BLaER1 (cell line): ENCODE measurements around the gene SSR4.

Experiments used
- H3K27ac ChIP-seq: shearing (Covaris generic); formaldehyde crosslinking; 2 replicates; pipeline ENCODE4 v1.8.1; 2022
- H3K27me3 ChIP-seq: shearing (Covaris generic); formaldehyde crosslinking; 2 replicates; pipeline ENCODE4 v1.8.1; 2022
- H3K36me3 ChIP-seq: shearing (Covaris generic); formaldehyde crosslinking; 2 replicates; pipeline ENCODE4 v1.8.1; 2022
- H3K4me1 ChIP-seq: shearing (Covaris generic); formaldehyde crosslinking; 2 replicates; pipeline ENCODE4 v1.8.1; 2022
- H3K4me2 ChIP-seq: shearing (Covaris generic); formaldehyde crosslinking; 2 replicates; pipeline ENCODE4 v1.8.1; 2022
- H3K4me3 ChIP-seq: shearing (Covaris generic); formaldehyde crosslinking; 2 replicates; pipeline ENCODE4 v1.8.1; 2022
- H3K9ac ChIP-seq: shearing (Covaris generic); formaldehyde crosslinking; 2 replicates; pipeline ENCODE4 v1.8.1; 2022
- H3K9me3 ChIP-seq: shearing (Covaris generic); formaldehyde crosslinking; 2 replicates; pipeline ENCODE4 v1.8.1; 2022
- H4K20me1 ChIP-seq: shearing (Covaris generic); formaldehyde crosslinking; 2 replicates; pipeline ENCODE4 v1.8.1; 2022
- Cebpa-rat ChIP-seq: shearing (Covaris generic); IDR thresholded peaks from 2 replicates; pipeline ENCODE4 v1.8.1; 2022

Gene SSR4

DNA sequence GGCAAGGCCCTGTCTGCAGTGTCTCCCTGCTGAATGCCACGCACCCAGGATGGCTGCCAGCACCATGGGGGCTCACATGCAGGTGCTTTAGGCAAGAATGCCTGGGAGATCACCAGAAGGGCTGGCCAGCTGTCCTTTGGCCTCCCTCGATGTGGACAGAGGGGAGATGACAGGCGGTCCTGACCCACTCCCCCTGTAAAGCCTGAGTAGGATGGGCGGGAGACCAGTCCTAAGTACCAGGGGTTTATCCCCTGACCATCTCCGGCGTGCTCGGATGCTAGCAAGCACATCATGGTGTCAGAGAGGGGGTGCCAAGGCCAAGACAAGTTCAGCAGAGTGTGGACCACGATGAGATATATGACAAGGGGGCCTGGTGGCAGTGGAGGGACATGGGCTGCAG, 30.6 kb downstream of the SSR4 start:
- Histone ChIP-seq H3K27ac (no peak overlapping the region), H3K36me3 (no peaks in the 10 kb centered on the region), H3K4me2 (no peak overlapping the region), H4K20me1 (peaks cover 8% of the 10 kb centered on the region; the same call in 1 of the 2 replicates), H3K4me3 (no peak overlapping the region), H3K9me3 (peaks cover 21% of the 10 kb centered on the region), H3K9ac (no peak overlapping the region), H3K27me3 (peaks cover 85% of the 10 kb centered on the region), H3K4me1 (peaks cover 26% of the 10 kb centered on the region)
- no peak for TF ChIP-seq Cebpa-rat

DNA sequence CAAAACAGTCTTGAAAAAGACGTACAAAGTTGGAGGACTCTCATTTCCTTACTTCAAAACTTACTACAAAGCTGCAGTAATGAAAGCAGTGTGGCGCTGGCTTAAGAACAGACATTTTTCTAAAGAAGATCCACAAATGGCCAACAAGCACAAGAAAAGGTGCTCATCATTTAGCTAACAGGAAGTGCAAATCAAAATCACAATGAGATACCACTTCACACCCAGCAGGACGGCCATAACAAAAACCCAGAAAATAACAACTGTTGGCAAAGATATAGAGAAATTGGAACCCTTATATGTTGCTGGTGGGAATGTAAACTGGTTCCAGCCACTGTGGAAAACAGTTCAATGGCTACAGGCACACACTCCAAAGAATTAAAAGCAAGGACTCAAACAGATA, 32.5 kb downstream of the SSR4 start:
- Histone ChIP-seq H3K4me3 (no peak overlapping the region), H3K9ac (no peak overlapping the region), H3K27ac (no peak overlapping the region), H3K4me2 (no peak overlapping the region), H3K9me3 (peaks cover 34% of the 10 kb centered on the region), H3K27me3 (peaks cover 91% of the 10 kb centered on the region), H4K20me1 (peaks cover 8% of the 10 kb centered on the region; the same call in 1 of the 2 replicates), H3K36me3 (no peaks in the 10 kb centered on the region), H3K4me1 (peaks cover 11% of the 10 kb centered on the region; the same call in 1 of the 2 replicates)
- no peak for TF ChIP-seq Cebpa-rat

DNA sequence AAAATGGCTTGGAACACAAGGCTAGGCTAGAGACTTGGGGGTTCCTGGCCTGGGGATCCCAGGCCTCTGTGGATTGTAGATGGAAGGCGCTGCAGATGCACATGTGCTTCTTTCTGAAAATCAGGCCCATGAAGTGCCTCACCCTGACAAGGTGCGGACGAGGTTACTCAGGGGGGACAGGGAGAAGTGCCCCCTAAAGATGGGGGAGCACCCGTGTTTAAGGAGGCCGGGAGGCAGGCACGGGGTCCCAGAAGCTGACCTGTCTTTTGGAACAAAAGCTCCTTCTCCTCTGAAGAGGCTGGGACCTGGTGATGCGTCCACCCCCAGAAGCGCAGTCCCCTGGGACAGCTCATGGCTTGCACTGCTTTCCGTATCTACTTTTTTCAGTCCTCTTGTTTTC, 33.4 kb downstream of the SSR4 start:
- H4K20me1 ChIP-seq, result peaks cover 8% of the 10 kb centered on the region; the same call in 1 of the 2 replicates
- no peak overlapping the region for H3K4me3 ChIP-seq
- H3K27ac ChIP-seq, result no peak overlapping the region
- no peak overlapping the region for H3K9ac ChIP-seq
- peaks cover 92% of the 10 kb centered on the region for H3K27me3 ChIP-seq
- H3K9me3 ChIP-seq, result peaks cover 36% of the 10 kb centered on the region
- 0 out of 2 replicates have a peak, but pooled peaks cover 6% of the 10 kb centered on the region for H3K4me1 ChIP-seq
- H3K36me3 ChIP-seq, result no peaks in the 10 kb centered on the region
- no peak overlapping the region for H3K4me2 ChIP-seq
- TF ChIP-seq Cebpa-rat, result no peak

DNA sequence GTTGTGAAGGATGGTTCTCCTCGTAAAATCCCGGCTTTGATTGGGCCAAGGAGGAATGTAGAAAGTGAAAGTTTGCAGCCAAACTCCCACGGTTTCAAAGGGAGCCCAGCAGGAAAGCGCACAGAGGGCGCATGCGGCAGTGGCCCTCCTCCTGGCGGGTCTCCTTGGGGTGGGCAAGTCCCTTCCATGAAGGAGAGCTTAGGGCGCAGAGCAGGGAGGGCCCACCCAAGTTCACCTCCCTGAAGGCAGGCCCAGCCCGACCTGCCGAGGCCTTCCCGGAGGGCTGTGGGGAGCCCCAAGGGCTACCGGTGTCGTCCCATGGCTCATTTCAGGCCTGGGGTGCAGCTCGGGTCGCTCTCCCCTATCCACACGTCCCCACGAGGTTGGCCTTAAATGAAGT, 33.8 kb downstream of the SSR4 start:
- Histone ChIP-seq H3K27ac (no peak overlapping the region), H3K27me3 (peaks cover 96% of the 10 kb centered on the region), H3K36me3 (no peaks in the 10 kb centered on the region), H3K9ac (no peak overlapping the region), H3K4me1 (0 out of 2 replicates have a peak, but pooled peaks cover 6% of the 10 kb centered on the region), H4K20me1 (peaks cover 8% of the 10 kb centered on the region; the same call in 1 of the 2 replicates), H3K4me2 (no peak overlapping the region), H3K9me3 (peaks cover 38% of the 10 kb centered on the region), H3K4me3 (no peak overlapping the region)
- TF ChIP-seq Cebpa-rat, result no peak

DNA sequence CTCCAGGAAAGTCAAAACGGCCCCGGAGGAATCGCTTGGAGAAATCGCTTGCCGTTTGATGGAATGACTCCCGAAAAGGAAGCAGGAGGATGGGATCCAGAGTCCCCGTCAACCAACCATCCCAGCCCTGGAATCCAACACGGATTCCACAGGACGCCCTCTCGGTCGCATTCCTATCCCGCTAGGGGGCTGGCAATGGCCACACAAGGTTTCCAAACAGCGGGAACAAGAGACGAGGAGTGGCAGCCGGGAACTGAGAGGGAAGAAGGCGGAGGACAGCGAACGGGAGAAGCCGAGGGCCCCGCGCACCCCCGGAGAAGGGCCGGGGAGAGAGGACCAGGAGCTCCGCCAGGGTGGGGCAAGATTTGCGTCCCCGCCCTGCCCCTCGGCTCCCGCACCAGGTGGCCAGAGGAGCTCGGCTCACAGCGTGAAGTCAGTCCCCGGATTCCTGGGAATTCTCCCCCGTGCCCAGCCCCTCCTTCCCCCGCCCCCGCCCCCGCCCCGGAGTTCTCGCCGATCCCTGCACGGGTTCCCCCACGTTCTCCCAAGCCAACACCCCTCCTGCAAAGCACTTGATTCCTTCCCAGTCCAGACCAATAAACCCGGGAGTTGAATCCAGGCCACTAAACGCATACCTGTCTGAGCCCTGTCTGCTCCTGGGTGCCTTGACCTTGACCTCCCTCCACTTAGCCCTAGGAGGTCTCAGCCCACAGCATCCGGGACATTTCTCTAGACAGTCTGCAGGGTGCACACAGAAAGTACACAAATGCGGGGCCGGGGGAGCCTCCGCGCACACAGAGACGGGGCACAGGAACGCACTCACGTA, 34.5 kb downstream of the SSR4 start:
- H4K20me1 ChIP-seq, result peaks cover 8% of the 10 kb centered on the region; the same call in 1 of the 2 replicates
- no peaks in the 10 kb centered on the region for H3K36me3 ChIP-seq
- TF ChIP-seq Cebpa-rat, result no peak
- H3K27ac ChIP-seq, result no peak overlapping the region
- H3K4me1 ChIP-seq, result 0 out of 2 replicates have a peak, but pooled peaks cover 6% of the 10 kb centered on the region
- no peak overlapping the region for H3K9ac ChIP-seq
- H3K4me2 ChIP-seq, result peak overlapping the region; percentile 67; the same call in 1 of the 2 replicates
- peaks cover 95% of the 10 kb centered on the region for H3K27me3 ChIP-seq
- peak overlapping the region; percentile 67 for H3K4me3 ChIP-seq
- peaks cover 41% of the 10 kb centered on the region for H3K9me3 ChIP-seq

DNA sequence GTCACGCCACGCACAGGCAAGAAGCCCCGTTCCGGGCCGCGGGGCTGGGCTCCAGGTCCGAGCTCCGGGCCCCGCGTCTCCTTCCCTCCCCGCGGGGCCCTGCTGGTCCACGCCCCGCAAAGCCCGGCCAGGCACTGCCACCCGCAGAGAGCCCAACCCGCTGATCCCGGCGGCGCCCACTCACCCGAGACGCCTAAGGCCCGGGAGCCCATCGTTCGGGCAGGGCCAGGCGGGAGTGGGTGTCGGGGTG, 35.0 kb downstream of the SSR4 start:
- Histone ChIP-seq H3K4me1 (0 out of 2 replicates have a peak, but pooled peaks cover 6% of the 10 kb centered on the region), H3K9ac (no peak overlapping the region), H3K36me3 (no peaks in the 10 kb centered on the region), H3K27me3 (peaks cover 93% of the 10 kb centered on the region), H3K4me3 (peak overlapping the region; percentile 67), H3K4me2 (peak overlapping the region; percentile 67), H3K9me3 (peaks cover 41% of the 10 kb centered on the region), H3K27ac (no peak overlapping the region), H4K20me1 (peaks cover 8% of the 10 kb centered on the region; the same call in 1 of the 2 replicates)
- no peak for TF ChIP-seq Cebpa-rat

DNA sequence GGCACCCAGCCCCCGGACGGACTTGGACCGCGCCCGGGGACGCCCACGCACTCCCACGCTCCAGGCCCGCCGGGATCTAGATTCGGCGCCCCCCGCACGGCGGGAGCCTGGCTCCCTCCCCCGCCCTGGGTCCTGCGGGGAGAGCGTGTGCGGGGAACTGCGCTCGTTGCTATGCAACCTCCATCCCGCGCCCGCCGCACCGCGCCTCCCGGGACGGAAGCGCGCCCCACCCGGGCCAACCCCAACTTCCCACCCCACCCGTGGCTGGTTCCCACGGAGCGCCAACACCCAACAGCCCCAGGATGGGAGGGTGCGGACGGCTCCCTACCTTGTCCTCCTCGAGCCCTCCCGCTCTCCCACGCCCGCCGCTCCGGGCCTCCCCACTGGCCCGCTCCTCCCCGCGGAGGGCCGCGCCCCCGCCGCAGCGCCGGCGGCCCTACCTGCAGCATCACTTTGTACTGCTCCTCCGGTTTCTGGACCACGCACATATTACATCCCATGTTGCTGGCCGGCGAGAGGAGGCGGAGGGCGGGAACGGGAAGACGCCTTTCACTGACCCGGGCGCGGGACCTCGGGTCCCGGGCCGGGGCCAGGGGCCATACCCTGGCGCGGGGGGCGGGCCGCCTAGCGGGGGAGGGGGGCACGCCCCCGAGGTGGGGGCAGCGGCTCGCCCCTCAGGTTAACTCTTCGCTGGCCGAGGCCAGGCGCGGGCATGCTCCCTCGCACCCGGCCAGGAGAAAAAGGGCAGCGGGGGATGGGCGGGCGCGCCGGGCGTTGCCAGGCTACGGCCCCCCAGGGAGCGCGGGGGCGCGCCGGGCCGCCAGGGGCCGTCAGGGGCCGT, 35.6 kb downstream of the SSR4 start, which contains the start of gene PDZD4:
PDZD4 (minus strand) TSS at position 746 of the 841 bp plus-strand sequence; CDS start at position 500, 246 bp downstream.
- Histone ChIP-seq H3K4me2 (peak within 1 kb of the TSS; percentile 67), H3K9ac (no peak within 1 kb of the TSS), H3K4me1 (0 out of 2 replicates have a peak, but pooled peaks cover 6% of the 10 kb centered on the region), H4K20me1 (peaks cover 8% of the 10 kb centered on the region; the same call in 1 of the 2 replicates), H3K9me3 (peaks cover 41% of the 10 kb centered on the region), H3K27ac (no peak within 1 kb of the TSS), H3K36me3 (no peaks in the 10 kb centered on the region), H3K27me3 (peaks cover 95% of the 10 kb centered on the region), H3K4me3 (peak within 1 kb of the TSS; percentile 67)
- TF ChIP-seq Cebpa-rat, result no peak

DNA sequence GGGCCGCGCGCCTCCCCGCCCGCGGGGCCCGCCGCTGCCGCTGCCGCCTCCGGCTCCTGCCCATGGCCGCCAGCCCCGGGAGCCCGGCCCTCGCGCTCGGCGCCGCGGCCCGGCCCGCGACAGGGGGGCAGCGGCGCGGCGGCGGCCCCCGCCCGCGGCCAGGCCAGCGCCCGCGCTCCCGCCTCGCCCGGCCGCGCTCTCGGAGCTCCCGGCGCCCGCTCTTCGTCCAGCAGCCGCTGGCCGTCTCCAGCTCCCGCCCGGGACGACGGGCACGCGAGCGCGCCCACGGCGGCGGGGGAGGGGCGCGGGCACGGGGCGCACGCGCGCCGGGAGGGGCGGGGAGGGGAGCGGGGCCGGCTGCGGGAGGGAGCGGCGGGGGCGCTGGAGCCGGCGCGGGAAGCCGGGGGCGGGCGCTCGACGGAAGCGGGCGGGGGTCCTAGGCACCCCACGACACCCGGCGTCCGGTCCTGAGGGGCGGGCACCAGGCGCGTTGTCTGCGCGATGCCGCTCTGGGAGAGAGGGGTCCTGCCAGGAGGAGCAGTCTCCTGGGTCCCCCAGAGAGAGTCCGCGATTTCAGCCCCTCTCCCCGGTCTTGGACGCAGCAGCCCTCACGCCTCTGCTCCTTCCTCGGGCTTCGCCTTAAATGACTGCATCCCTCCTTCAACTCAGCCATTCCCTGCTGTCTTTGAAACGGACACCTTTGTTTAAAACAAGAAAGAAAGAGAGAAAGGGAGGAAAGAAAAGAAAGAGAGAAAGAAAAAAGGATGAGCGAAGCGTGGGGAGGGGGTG, 36.4 kb downstream of the SSR4 start:
- no peak for TF ChIP-seq Cebpa-rat
- Histone ChIP-seq H4K20me1 (peaks cover 8% of the 10 kb centered on the region; the same call in 1 of the 2 replicates), H3K4me3 (peak overlapping the region; percentile 67), H3K4me1 (0 out of 2 replicates have a peak, but pooled peaks cover 6% of the 10 kb centered on the region), H3K9me3 (peaks cover 41% of the 10 kb centered on the region), H3K27ac (no peak overlapping the region), H3K9ac (no peak overlapping the region), H3K4me2 (peak overlapping the region; percentile 67), H3K36me3 (no peaks in the 10 kb centered on the region), H3K27me3 (peaks cover 89% of the 10 kb centered on the region)

DNA sequence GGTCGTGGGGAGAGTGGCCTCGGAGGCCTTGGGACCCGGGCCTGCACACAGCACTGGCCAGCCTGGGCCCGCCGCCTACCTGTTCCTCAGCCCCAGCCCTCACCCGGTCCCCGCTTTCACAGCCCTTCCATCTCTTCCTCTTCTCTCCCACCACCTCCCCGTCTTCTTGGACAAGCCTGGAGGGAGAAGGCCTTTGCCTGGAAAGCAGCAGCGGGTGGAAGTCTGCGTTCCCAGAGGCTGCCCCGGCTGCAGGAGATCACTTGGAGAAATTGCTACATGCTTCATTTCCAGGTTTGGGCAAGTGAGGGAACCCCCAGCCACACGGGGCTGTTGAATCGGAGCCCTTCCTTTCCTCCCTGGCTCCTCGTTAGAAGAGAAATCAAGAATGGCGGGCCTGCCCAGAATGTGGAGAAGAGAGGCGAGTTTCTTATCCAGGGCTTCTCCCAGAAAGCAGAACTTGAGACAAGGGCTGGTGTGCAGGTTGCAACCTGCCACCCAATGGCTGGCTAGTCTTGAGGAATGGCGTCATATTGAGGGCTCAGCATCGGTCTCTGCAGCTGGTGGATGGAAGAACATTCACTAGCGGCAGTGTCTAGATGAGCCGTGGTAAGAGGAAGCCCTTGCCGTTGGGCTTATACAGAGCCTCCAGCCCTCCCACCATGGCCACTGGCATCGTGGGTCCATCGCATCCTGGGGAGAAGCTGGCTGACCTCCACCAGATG, 37.1 kb downstream of the SSR4 start:
- H3K9ac ChIP-seq, result no peak overlapping the region
- peak overlapping the region; percentile 52; the same call in 1 of the 2 replicates for H3K4me2 ChIP-seq
- H3K36me3 ChIP-seq, result no peaks in the 10 kb centered on the region
- 0 out of 2 replicates have a peak, but pooled peaks cover 6% of the 10 kb centered on the region for H3K4me1 ChIP-seq
- H3K27me3 ChIP-seq, result peaks cover 81% of the 10 kb centered on the region
- no peak overlapping the region for H3K4me3 ChIP-seq
- no peak for TF ChIP-seq Cebpa-rat
- H3K27ac ChIP-seq, result no peak overlapping the region
- H3K9me3 ChIP-seq, result peaks cover 41% of the 10 kb centered on the region
- H4K20me1 ChIP-seq, result peaks cover 8% of the 10 kb centered on the region; the same call in 1 of the 2 replicates
